VCaP (cell line): ENCODE data around the gene COPZ2.
A peak's percentile ranks its signal among the peaks of the same experiment; 100 is the strongest.
"Not testable (repeated sequence)": the region's sequence is repeated elsewhere in the genome, so short reads cannot be mapped to it uniquely, and the experiment has no call there.

ENCODE experiments used
- H3K27ac ChIP-seq: fragments of 450-650 bp; 2 replicates; pipeline ENCODE4 v1.5.1; 2017
- TF ChIP-seq, protein P1 (sequence below): fragments of 450-650 bp; conservative IDR thresholded peaks from 2 replicates; pipeline ENCODE4 v1.5.1; 2017; ENCODE audit warnings: mild to moderate bottlenecking, moderate library complexity

The COPZ2 gene, protein sequence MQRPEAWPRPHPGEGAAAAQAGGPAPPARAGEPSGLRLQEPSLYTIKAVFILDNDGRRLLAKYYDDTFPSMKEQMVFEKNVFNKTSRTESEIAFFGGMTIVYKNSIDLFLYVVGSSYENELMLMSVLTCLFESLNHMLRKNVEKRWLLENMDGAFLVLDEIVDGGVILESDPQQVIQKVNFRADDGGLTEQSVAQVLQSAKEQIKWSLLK

DNA sequence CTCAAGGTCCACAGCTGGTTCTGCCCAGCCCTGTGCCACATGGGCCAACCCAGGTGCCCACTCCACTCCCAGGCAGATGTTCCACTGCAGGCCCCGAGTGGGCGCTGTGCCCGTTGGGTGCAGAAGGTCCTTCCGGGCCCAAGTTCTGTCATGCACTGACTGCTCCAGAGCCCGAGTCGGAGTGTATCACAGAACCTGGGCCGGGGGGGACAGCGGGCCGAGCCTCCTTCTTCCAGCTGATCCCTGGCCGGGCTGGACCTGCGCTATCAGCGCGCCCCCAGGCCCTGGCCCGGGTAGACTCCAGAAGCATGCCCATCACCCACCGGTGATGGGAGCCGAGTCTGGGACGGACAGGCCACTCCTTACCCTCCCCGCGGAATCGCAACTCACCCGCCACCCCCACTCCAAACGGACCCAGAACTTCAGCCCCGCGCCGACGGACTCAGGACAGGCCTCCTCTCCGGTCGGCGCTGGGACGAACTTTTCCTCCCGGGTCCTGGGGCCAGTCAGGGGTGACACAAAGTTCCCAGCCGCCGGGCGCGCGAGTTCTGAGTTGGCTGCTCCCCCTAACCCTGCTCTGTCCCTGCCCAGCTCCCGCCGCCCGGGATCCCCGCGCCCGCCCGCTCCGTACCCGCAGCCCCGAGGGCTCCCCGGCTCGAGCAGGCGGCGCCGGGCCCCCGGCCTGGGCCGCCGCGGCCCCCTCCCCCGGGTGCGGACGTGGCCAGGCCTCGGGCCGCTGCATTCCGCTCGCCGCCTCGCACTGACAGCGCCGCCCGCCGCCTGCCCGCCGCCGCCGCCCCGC is at the start of gene COPZ2:
Gene COPZ2, minus strand, starts transcription at position 762 of the 802 bp plus-strand sequence. Its CDS starts 20 bp downstream, at position 742.
- peak within 1 kb of the TSS; percentile 15; the same call in 1 of the 2 replicates for H3K27ac ChIP-seq
- TF ChIP-seq, protein P1, sequence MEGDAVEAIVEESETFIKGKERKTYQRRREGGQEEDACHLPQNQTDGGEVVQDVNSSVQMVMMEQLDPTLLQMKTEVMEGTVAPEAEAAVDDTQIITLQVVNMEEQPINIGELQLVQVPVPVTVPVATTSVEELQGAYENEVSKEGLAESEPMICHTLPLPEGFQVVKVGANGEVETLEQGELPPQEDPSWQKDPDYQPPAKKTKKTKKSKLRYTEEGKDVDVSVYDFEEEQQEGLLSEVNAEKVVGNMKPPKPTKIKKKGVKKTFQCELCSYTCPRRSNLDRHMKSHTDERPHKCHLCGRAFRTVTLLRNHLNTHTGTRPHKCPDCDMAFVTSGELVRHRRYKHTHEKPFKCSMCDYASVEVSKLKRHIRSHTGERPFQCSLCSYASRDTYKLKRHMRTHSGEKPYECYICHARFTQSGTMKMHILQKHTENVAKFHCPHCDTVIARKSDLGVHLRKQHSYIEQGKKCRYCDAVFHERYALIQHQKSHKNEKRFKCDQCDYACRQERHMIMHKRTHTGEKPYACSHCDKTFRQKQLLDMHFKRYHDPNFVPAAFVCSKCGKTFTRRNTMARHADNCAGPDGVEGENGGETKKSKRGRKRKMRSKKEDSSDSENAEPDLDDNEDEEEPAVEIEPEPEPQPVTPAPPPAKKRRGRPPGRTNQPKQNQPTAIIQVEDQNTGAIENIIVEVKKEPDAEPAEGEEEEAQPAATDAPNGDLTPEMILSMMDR, result no peak

DNA sequence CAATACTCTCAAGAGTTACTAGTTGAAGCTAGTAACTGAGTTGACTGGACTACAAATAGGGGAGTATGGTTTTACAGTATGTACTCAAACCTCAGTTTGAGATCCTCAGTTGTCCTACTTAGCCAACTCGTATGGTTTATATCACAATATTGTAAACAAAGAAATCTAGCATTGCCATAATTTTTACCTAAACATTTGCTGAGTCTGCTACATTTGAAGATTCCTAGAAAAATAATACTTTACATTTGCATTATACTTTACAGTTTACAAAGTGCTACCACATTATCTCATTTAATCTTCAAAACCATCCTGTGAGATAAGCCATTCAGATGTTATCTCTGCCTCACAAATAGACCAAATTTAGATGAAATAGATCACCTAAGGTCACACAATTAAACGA is 47.3 kb upstream of the COPZ2 start:
- TF ChIP-seq, protein P1, result no peak
- H3K27ac ChIP-seq, result peak overlapping the region; percentile 62

DNA sequence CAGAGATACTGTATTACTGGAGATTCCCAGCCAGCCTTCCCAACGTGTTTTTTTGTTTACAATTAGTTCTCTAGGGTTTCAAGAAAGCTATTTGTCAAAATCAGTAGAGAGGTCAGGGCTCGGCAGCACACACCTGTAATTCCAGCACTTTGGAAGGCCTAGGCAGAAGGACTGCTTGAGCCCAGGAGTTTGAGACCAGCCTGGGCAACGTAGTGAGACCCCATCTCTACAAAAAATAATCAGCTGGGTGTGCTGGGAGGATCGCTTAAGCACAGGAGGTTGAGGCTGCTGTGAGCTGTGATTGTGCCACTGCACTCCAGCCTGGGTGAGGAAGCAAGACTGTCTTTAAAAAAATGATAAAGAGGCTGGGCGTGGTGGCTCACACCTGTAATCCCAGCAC is 44.3 kb upstream of the COPZ2 start:
- TF ChIP-seq, protein P1, result no peak

DNA sequence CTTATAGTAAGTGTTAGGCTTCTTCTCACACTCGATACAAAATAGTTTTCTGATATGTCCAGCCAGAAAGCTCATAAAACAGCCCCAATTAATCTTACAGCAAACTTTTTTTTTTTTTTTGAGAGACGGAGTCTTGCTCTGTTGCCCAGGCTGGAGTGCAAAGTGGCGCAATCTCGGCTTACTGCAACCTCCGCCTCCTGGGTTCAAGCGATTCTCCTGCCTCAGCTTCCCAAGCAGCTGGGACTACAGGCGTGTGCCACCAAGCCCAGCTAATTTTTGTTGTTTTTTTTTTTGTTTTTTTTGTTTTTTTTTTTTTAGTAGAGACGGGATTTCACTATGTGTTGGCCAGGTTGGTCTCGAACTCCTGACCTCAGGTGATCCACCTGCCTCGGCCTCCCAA is 39.6 kb upstream of the COPZ2 start:
- not testable (repeated sequence) for H3K27ac ChIP-seq

More for the DNA sequence above, 44.3 kb upstream of the COPZ2 start:
- no peak overlapping the region for H3K27ac ChIP-seq

DNA sequence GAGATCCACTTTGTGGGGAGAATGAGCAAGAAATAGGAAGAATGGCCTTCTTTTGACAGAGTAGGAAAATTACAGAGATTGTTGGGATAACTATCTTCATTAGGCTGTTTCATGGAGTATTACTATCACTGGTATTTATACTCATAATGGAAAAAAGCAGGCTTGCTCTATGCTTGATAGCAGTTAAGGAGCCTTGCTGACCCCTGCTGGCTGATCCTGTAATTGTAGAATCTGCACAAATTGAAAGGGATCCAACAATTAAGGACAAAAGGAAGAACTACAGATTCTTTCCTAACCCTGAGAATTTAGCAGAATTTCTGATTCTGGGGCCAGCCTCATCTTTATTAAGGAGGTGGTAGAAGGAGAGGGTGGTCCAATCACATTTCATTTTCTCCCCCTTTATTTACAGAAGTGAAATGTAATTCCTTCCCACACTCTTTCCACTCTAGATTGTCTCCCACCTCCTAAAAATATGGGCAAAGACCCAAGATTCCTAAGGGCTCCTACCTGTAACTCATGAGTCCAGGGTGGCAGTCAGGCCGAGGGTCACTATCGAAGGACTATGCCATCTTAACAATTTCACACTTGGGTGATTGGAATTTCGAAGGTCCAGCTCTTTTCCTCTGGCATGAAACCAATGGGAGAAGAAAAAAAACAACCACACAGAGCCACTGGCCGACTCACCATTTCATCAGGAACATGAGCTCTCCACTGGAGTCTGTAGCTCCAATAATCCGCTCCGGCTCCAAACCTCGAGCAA is 36.9 kb upstream of the COPZ2 start:
- TF ChIP-seq, protein P1, result peak; percentile 90
- H3K27ac ChIP-seq, result no peak overlapping the region

DNA sequence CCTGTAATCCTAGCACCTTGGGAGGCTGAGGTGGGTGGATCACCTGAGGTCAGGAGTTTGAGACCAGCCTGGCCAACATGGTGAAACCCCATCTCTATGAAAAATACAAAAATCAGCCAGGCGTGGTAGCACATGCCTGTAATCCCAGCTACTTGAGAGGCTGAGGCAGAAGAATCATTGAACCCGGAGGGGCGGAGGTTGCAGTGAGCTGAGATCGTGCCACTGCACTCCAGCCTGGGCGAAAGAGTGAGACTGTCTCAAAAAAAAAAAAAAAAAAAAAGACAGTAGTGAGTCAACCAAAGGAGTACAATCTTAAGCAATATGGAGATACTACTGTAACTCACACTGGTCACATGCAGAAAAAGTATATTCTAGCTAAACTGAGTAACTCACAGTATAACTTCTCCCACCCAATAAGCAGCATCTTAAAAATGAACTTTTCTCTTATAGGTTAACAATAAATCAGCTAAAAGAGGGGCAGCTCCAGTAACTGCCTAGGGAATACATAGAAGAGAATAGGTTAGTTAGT is 36.0 kb upstream of the COPZ2 start:
- H3K27ac ChIP-seq, result not testable (repeated sequence)

DNA sequence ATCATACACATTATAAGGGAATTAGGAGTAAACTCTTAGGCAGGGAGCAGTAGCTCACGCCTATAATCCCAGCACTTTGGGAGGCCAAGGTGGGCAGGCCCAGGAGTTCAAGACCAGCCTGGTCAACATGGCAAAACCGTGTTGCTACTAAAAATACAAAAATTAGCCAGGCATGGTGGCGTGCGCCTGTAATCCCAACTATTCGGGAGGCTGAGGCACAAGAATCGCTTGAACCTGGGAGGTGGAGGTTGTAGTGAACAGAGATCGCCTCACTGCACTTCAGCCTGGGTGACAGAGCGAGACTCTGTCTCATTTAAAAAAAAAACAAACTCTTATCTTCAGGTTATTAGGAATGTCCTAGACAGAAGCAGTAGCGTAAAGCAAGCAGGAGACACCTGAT is 35.2 kb upstream of the COPZ2 start:
- not testable (repeated sequence) for H3K27ac ChIP-seq

DNA sequence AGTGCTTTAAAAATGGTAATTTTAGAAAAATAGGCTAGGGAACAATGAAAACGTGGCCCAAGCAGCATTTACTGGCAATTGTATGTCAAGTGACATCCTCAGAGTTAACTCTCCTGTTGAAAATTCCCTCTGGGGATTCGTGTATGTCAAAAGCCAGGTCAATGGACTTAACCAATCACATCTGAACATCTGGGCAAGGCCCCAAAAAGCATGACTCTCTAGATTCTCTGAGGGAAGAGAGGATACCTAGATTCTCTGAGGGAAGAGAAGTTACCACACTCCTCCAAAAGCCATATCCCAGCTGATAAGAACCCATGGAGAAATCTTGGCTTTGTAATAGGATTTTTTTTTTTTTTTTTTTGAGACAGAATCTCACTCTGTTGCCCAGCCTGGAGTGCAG is 34.1 kb upstream of the COPZ2 start:
- TF ChIP-seq, protein P1, result no peak
- H3K27ac ChIP-seq, result no peak overlapping the region

DNA sequence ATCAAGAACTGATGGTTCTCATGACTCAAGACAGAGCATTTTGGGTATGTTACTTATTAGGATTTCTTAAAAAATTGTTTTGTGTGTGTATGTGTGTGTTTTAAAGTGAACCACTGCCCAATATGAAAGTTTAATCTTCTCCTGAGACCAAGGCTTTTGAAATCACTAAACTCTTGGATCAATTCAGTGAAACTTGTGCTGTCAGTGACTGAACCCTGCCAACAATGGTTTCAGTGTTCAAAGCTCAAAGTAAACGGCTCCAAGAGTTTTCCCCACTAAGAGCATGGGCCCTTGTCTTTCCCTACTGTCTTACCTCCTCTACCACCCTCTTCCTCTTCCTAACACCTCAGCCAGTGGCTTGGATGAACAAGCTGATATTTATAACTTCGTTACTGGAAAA is 32.6 kb upstream of the COPZ2 start:
- TF ChIP-seq, protein P1, result no peak
- no peak overlapping the region for H3K27ac ChIP-seq
